GM21786 (cell line): Measurements from ENCODE around the gene EDN2.

ENCODE experiments used
- ATAC-seq: cut with Tn5 transposase; IDR thresholded peaks from one replicate; pipeline ENCODE4 v1.9.1; 2021; ENCODE audit not compliant: unreplicated experiment

The EDN2 gene

DNA sequence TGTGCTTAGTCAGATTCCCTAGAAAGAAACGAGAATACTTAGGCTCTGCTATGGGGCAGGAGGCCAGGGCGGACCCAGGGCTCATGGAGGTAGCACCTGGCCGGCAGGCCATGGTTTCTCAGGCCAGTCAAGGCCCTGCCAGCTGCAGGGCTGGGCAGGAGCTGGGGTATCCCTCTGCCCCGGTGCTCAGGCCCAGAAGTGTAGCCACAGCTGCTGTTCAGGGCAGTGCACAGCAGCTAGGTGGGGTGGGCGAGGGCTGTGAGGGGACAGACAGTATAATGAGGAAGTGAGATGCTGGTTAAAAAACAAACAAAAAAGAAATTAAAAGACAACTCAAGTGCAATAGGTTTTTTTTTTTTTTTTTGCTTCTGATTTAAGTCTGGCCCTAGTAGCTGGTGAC lies 34.0 kb upstream of the EDN2 start:
- ATAC-seq = no peak

DNA sequence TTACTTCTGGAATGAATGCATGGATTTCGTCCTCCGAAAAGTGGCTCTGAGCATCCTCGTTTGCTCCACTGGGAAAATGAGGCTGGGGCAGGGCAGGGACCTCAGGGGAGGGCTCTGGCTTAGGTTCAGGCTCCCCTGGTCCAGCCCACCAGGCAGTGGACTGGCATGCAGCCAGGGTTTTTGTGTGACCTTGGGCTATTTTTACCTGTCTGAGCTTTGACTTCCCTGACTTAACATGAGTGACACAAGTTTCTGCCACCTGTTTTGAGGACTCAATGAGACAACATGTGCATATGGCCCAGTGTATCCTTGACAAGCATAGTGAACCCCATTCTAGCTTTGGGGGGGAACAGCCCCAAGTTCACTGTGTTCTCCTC lies 32.6 kb upstream of the EDN2 start:
- no peak for ATAC-seq

DNA sequence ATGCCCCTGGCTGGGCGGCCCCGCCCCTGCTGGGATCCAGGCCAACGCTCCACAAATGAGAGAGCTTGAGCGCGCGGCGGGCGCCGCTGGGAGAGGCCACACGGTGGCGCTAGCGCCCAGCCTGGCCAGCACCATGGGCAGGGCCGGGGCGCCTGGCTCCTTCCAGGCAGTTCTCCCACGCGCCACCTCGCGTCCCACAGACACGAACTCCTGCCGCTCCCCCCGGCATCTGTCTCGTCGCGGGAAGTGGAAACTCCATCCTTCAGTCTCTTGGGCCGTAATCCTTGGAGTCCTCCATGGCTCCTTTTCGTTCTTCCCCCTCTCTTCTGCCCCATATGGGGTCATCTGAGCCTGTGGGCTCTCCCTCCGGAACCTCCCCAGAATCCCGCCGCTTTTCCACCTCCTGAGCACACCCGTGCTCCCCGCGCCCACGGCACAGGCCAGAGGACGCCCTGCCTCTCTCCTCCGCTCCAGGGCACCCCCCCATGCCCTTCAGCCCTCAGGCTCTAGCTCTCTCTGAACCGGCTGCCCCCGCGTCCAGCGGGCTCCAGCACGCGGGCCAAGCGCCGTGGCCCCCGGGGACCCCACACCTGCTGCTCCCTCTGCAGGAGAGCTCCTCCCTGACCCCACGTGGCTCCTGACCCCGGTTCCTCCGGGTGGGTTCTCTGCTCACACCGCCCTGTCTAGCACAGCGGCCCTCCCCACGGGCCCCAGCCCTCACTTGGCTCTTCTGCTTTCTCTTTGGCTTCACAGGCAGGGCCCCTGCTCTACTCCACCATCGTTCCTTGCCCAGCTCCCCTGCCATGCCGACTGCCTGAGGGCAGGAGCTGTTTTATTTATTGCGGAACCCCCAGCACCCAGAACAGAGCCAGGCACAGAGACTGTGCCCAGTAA lies 31.9 kb upstream of the EDN2 start:
- ATAC-seq = no peak

DNA sequence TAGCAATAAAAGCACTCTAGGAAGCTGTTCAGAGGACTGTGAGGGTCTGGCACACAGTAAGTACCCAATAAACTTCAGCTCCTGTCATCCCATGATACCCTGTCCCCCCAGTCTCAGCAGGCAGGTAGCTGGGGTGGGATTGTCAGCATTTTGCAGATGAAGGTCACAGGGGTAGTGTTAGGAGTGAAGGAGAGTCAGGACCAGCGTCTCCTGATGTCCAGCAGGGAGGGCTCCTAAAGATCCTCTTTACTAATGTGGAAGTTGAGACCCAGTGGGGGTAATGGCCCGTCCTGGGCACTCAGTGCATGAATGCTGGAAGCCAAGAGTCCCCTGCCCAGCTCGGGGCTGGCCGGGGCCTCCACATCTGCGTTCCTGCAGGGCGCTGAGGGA lies 31.3 kb upstream of the EDN2 start:
- no peak for ATAC-seq

DNA sequence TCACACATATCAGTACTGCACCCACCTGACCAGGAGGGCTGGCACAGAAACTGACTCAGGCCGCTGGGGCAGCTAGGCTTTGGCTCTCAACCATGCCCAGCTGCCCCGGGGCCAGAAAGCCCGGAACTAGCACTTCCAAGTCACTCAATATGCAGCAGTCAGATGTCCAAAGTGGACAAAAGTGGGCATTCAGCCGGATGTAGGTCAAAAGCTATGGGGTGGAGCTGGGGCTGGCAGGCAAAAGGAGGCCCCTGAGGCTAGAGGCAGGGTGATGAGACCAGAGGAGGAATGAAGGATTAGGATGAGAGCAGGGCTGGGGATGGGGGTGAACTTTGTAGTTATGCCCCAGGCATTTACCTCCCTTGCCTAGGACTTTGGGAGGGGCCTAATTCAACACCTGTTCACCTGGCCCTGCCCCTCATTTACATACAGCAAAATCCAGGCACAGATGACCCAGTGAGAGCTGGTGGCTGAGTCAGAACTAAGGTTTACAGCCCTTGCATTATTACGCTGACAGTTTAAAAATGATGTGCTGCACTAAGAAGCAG lies 30.7 kb upstream of the EDN2 start:
- ATAC-seq = no peak

DNA sequence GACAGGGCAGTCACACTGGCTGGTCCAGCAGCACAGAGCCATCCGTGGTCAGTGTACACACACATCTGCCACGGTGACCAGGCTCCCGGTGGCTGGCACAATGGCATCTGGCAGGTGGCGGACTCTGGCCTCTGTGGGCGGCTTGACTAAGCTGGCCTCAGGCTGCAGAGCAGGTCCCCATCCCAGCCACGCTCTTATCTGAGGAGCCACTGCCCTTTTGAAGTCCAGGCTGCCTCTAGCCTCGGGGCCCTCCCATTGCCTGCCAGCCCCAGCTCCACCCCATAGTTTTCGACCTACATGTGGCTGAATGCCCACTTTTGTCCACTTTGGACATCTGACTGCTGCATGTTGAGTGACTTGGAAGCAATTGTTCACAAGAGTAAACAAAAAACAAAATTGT lies 29.9 kb upstream of the EDN2 start:
- no peak for ATAC-seq

DNA sequence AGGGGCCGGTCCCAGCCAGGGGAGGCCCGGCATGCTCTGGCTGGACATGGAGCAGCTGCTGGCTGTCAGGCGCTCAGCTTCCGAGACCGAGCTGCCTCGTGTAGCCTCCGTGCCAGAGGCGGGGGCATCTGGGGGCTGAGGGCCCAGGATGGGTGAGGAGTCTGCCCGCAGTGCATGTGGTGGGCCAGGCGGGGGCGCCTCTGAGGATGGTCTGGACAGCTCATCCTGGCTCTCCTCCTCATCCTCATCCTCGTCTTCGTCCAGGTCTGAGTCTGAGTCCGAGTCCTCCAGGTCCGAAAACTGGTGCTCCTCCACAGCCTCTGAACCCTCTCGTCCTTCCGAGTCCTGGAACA lies 28.9 kb upstream of the EDN2 start:
- no peak for ATAC-seq

DNA sequence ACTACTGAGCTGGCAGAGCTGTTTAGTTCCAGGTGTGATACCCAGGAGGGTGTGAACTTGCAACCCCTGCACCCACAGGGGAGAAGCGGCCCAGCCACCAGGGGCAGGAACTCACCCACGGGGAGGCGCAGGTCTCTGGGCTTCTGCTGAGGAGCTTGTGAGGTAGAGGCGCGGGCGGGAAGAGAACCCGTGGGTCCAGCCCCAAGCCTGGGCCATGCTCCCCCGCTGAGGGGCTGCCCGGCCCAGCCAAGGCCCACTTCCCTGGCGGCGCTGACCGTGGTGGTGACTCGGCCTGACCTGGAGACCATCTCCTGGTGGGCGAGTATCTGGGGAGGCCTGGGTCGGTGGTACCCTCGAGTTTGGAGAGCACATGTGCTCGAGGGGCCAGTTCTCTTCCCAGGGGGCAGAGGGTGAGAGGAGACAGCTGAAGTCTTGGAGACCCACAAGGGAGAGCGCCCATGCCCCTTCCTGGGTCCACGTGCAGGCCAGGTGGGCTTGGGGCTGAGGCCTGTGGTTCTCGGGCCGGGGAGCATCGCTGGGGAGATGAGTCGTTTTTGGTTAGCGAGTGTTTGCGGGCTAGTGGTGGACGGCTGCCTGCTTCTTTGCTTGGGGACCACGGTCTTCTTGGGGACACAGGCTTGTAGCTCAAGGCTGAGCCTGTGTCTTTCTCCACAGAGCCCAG lies 28.4 kb upstream of the EDN2 start:
- ATAC-seq = no peak

DNA sequence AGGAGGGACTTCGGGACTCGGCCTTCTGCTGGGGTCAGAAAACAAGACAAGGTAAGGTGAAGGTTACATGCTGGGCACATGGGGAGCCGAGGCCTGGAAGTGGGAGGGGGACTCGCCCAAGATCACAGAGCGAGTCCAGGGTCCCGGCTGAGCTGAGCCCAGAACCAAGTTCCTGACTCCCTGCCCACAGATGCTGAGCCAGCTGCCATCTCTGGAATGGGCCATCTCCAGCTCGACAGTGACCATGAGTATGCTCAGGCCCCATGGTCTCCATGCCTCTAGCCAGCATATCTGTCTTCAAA lies 26.7 kb upstream of the EDN2 start:
- ATAC-seq = no peak

DNA sequence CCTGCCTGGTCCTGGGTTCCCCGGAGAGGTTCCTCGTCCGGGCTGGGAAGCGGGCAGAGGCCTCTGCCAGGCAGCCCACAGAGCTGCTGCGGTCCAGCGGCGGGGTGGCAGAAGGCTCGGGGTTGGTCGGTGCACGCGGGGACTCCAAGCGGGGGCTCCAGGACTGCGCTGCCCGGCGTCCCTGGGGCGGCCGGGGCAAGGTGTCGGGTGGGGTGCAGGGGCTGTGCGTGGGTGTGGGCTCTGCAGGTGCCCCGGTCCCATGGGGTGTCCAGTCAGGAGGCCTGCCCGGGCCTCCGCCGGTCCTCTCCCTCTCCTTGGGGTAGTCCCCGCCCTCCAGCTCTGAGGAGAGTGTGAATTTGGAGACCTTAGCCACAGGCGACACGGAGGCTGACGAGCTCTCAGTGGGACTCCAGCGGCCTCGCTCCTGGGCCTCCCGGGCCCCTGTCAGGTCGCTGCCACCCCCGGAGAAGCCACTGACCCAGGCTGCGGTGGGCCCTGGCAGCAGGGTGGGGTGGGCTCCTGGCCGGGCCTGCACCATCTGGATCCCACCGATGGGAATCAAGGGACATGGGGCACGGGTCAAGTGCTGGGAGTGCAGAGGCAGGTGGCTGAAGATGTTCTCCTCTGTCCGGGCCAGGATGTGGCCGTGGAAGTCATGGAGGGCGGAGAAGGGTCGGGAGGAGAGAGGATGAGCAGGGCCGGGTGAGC lies 26.2 kb upstream of the EDN2 start:
- ATAC-seq = no peak

DNA sequence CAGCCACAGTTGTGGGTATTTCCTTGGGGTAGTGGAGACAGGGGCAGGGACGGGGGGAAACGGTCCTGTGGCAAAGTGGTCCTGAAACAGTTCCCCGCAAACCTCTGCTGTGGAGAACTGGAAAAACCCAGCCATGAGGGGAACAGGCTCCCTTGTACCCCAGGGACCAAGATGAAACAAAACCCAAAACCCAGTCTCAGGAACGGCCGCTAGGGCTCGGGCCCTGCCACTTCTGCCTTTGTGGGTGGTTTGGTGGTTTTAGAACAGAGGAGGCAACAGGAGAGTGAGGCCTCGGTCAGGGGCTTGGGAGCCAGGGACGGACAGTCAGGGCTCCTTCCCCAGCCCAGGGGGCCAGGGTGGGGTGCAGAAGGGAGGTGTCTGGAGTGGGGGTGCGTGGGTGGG lies 24.8 kb upstream of the EDN2 start:
- ATAC-seq = no peak

DNA sequence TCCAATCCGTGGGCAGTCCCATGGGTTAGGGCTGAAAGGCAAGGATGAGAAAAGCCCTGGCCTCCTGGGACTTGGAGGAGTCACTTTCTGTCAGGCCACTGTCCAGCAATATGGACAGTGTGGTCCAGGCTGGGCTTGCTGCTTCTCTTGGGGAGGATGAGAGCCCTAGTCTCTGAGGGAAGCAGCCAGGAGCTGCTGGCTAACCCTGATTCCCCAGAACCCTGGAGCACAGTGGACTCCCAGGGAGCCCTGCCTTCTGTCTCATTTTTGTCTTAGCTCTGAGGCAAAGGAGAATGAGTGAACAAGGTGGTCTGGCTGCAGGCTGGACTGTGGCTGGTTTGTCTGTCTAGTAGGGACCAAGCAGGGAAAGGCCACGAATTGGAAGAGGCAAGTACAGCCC lies 23.8 kb upstream of the EDN2 start:
- ATAC-seq = no peak

DNA sequence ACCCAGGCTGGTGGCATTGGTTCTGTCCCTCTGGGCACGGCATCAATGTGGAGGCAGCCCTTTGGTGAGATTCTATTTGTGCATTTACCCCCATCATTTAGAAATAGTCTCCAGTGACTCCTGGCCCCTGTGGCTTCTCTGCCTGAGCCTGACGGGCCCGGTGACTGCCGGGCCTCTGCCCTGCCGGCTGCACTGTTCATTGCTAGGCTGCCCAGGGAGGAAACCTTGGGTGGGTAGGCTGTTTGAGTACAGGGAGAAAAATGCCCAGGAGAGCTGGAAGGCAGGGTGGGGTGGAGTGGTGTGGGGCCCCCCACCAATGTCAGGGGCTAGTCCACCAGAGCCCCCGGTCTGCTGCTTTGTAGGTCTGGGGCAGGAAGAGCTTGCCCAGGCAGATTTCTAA lies 23.4 kb upstream of the EDN2 start:
- no peak for ATAC-seq

DNA sequence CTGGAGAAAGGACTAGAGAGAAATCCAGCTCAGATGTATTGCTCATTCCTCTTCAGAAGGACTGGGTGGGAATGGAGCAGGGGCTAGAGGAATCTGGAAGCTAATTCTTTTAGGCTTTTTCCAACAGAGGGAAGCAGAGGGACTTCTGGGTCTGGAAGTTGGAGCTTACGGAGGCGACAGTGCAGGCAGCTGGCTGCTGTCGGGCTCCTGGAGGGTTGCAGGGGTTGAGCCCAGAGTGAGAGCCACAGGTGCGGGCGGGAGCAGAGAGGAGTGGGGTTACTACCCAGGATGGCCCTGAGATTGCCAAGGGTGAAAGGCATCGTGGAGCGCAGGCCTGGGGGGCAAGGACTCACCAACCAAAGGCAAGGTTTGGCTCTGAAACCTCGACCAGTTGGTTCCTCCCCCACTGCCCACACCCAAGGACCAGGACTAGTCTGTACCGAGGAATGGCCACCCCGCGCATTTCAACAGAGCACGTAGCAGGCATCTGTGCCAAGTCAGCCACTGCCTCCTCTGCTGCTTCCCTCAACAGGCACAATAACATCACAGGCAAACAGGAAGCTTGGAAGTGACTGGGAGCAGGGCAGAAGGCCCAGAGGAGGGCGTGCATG lies 22.7 kb upstream of the EDN2 start:
- ATAC-seq = no peak

DNA sequence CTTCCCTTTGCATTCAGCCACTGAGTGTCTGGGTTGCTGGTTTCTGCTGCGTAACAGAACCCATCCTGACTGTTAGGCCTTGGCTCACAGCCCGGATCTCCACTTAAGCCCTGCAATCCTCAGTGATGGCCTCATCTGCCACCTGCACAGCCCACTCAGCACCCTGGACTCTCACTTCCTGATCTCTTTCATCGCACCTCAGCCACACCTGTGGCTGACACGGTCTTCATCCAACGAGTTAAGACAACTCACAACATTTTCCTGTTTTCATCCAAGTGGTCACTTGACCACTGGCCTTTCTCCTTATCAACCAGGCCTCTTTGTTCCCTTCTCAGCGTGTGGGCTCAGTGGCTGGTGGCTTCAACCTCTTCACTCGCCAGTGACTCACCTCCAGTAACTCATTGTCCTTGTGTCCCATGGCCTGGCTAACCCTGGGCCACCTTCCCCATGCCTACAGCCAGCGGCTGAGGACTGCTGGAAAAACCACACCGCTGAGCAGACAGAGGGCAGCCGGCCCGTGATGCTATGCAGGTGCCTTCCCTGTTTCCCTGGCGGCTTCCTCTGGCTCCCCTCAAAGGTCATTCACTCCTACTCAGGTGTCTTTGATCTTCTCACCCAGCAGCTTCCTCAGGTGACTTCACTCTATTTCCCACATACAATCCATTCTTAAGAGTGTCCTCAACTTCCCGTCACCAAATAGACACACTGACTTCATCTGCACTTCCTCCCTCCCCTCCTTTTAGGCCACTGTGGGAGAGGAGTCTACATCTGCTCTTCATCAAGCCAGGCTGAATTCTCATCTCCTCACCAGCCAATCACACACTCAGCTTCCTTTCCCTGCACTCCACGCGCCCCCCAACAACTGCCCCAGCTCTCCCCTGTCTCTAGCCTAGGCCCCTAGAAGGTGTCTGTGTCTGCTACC lies 19.9 kb upstream of the EDN2 start:
- ATAC-seq = no peak

DNA sequence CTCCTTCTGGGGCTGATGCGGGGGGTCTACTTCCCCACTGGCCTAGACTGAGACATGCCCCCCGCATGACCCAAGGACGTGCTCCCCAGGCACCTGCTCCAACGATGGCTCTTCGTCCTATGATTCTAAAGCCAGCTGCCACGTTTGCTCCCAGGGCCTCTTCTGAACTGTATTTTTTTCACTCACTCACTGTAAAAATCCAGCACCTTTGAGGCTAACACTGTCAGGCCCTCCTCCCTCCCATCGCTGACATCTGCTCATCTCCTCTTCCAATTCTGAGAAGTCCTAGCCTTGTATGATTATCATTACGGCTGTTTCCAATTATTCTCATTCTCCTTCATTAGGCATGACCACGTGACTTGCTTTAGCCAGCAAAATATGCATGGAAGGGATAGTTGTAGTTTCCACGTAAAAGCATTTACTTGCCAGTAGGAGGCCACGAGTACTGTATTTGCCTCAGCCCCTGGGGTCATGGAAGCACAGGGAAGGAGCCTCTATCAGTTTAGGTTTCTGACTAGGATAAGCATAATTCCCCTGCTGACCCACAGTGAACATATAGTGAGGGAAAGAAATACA lies 19.1 kb upstream of the EDN2 start:
- ATAC-seq = no peak

DNA sequence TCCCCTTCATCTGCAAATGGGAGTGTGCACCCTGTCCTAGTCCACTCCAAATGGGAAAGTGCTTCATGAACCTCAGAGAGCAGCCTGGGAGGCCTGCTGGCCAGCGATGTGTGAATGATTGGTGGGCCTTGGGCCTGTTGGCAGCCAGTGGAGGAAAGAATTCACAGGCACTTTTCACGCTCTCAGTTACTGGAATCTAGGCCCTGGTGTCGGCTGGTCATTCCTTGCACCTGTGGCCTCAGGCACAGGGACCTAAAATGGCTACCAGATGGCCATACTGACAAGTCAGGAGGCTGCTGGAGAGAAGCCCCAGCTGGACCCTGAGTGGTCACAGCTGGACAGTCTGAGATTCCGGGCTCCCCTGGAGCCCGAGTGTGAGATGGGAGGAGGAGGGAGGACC lies 18.4 kb upstream of the EDN2 start:
- no peak for ATAC-seq

DNA sequence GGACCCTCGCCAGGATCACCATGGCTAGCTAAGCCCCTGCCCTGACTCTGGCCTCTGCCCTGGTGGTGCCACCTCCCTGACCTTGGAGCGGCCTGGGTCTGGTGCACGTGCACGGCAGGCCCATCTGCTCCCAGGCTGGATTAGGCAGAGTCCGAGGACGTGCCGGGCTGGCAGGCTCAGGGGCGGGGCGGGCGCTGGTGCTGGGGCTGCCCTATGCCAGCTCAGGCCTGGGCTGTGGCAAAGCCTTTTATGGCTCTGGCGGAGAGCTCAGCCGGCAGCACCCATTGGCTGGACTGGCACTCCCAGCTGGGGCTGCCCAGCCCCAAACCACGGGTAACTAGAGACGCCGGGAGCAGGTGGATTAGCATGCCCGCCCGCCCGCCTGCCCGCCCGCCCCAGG lies 17.1 kb upstream of the EDN2 start:
- no peak for ATAC-seq

DNA sequence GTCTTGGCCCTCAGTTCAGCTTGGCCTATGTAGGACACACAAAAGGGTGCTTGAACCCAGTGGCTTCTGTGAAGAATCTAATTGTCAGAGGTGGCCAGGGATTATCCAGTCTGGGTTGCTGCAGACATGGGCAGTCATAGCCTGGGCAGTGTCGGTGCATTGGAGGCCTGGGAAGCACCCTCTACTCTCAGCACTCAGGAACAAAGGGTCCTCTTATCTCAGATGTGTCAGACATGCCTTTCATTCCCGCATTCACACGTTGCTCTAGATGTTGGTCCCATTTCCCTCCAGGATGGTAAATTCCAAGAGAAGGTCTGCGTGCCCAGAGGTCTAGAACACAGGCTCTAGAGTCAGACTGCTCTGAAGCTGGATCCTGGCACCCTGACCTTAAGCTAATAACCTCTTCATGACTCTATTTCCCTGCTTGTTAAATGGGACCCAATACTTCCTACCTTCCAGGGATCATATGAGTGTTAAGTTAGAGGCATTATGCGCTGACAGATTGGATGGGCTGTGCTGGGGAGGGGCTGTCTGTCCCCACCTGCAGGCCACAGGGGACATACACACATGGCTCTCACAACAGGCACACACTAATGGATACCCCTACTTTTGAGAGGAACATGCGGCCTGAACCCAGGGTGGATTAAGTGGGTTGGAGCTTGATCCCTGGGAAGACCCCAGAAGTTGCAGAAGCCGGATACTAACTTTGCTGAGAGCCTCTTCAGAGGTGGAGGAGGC lies 16.5 kb upstream of the EDN2 start:
- ATAC-seq = no peak

DNA sequence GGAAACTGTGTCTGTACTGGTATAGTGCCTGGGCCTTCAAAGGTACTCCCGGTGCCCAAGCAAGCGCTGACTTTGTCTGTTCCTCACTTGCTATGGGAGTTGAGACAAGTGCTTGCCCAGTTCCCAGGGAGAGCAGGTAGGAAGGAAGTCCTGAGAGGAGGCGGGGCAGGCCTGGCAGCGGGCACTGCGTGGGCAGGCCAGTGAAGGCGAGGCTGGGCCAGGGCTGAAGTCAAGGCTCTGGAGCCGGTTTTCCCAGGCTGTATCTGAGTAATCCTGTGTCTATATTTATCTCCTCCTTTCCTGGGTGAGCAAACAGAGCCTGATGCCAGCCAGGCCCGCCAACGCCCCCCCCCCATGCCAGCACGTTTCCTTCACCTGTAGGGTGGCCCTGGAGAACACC lies 15.9 kb upstream of the EDN2 start:
- ATAC-seq = no peak
